Coronary artery (tissue), 2 donors: ENCODE measurements around the gene INPP5A.

Experiments
- DNase-seq: peaks from one replicate; pipeline ENCODE4 v3.0.0-alpha.2; 2017; ENCODE audit warnings: low spot score
- H3K27ac ChIP-seq, 2 donors: fragments of 200-600 bp; sonication (generic); one replicate each; pipeline ENCODE4 v1.5.1; 2016 to 2019
- H3K4me3 ChIP-seq: fragments of 200-600 bp; sonication (generic); 2 replicates; pipeline ENCODE4 v1.5.1; 2016; ENCODE audit warnings: mild to moderate bottlenecking, moderate library complexity
- TF ChIP-seq, protein P1 (sequence below): fragments of 200-600 bp; sonication (generic); IDR thresholded peaks from one replicate; pipeline ENCODE4 v1.5.1; 2019; ENCODE audit warnings: antibody characterized with exemption

The INPP5A gene

DNA sequence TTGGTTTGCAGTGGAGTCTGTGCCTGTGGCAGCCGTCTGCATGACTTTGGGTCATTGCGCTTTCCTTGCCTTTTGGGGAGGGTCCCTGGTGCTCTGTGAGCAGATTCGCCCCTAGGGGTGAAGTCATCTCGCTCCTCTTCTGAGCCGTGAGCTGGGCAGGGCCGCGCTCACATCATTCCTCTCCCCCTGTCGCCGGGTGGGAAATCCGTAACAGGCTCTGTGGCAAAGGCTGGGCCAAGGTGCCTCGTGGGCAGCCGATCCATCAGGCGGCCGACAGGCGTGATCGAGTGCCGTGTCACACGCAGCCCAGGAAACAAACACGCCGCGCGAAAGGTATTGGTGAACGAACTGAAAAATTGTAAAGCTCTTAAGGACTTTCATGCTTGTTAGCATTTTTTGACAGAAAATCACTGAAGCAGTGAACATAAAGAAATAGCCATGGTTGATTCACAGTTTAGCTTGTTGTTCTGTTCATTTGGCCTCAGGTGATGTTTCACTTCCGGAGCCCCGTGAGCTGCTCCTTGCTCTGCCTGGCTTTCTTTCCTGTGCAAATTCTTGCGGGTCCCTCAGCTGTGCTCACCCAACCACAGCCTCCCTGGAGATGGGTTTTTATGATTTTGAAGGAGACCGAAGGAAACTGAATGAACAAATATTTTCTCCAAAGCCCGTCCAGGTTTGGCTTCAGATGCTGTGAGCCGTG lies 126.2 kb downstream of the INPP5A start:
- no peak for DNase-seq
- no peak overlapping the region for H3K4me3 ChIP-seq
- TF ChIP-seq, protein P1, sequence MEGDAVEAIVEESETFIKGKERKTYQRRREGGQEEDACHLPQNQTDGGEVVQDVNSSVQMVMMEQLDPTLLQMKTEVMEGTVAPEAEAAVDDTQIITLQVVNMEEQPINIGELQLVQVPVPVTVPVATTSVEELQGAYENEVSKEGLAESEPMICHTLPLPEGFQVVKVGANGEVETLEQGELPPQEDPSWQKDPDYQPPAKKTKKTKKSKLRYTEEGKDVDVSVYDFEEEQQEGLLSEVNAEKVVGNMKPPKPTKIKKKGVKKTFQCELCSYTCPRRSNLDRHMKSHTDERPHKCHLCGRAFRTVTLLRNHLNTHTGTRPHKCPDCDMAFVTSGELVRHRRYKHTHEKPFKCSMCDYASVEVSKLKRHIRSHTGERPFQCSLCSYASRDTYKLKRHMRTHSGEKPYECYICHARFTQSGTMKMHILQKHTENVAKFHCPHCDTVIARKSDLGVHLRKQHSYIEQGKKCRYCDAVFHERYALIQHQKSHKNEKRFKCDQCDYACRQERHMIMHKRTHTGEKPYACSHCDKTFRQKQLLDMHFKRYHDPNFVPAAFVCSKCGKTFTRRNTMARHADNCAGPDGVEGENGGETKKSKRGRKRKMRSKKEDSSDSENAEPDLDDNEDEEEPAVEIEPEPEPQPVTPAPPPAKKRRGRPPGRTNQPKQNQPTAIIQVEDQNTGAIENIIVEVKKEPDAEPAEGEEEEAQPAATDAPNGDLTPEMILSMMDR, result no peak
- H3K27ac ChIP-seq, result no peak overlapping the region

DNA sequence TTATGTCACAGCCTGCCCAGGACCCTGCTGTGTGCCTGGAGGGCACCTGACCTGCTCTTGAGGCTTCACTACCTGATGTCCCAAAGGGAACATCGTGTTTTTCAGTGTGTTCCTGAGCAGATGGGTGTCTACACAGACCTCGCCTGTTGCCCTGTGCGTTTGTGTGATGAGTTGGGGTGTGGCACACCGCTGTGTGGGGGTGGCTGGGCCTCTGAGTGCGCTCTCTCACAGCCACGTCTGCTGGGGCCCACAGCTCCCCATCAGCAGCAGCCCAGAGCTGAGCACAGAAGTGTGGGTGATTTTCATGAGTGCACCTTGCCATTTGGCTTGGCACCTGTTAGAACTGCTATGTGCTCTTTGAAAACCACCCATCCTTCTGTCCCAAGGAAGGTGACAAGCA lies 126.8 kb downstream of the INPP5A start:
- H3K4me3 ChIP-seq, result no peak overlapping the region
- H3K27ac ChIP-seq, result no peak overlapping the region
- TF ChIP-seq, protein P1, result no peak
- DNase-seq, result no peak

DNA sequence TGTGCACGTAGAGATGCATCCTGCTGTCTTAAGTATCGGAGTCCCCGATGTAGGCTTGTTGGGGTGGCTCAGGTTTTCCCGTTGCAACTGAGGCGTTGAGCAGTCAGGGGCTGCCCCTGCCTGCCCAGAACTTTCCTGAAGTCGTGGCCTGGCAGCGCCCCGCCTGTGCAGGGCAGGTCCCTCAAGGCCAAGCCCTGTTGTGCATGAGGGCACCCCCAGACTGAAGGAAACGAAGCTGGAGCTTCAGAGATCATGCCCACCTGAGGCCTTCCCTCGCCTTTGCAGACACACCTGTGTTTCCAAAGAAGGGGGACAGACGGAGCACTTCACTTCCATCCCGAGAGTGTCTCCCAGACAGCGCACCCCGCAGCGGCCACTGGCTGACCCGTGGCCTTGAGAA lies 127.3 kb downstream of the INPP5A start:
- Histone ChIP-seq H3K4me3 (no peak overlapping the region), H3K27ac (no peak overlapping the region)
- no peak for DNase-seq
- TF ChIP-seq, protein P1, result no peak

DNA sequence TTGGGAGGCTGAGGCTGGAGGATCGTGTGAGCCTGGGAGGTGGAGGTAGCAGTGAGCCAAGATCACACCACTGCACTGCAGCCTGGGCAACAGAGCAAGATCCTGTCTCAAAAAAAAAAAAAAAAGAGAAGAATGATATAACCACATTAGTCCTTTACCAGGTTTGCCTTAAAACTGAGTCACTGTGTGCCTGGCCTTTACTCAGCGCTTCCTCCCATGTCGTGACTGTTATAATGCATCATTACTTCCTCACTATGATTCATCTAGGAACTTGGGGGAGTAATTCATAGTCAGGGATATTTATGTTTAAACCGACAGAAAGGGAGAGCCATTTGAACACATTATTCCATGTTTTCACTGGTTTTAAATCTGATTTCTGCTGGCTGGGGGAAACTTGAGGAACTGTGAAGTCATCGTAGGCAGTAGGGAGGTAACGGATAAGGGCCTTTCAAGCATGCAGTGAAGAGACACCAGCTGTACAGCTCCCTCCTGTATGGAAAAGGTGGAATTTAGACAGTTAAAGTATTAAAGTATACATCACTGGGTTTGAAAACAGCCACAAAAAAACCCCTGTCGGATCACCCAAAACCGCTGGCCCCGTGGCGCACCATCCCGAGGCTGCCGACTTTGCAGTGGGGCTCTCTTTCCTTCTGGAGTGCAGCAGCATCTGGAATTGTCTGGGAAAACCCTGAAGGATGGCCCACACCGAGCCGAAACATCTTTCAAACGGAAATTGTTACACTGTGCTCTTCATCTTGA lies 128.5 kb downstream of the INPP5A start:
- no peak overlapping the region for H3K27ac ChIP-seq
- no peak for DNase-seq
- no peak overlapping the region for H3K4me3 ChIP-seq
- TF ChIP-seq, protein P1, result no peak

DNA sequence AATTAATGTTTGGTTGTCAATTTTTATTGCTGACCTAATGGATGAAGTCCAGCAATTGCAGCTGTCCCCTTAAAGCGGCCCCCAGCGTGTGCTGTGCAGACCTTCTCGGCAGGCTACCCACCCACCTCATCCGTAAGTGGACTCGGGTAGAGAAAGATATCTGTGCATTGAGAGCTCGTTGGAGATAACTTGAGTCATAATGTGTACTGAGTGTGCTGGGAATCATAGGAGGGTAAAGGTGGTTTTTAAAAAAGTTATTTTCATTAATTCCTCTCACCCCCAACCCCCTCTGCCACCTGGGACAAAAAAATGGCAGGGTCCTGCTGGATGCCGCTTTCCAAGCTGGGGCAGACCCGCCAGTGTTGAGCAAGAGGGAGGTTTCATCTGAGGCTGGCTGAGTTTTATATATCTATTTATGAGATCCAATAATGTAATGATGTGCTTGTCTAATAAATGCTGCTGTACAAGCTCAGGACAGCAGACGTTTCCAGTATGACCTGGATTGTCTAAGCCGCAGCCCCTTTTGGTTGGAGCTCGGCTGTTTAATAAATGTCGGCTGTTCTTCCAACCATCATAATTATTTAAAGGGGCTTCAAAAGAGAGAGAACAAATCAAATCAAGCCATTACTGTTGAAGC lies 129.2 kb downstream of the INPP5A start:
- no peak for DNase-seq
- no peak overlapping the region for H3K4me3 ChIP-seq
- no peak overlapping the region for H3K27ac ChIP-seq
- TF ChIP-seq, protein P1, result no peak

DNA sequence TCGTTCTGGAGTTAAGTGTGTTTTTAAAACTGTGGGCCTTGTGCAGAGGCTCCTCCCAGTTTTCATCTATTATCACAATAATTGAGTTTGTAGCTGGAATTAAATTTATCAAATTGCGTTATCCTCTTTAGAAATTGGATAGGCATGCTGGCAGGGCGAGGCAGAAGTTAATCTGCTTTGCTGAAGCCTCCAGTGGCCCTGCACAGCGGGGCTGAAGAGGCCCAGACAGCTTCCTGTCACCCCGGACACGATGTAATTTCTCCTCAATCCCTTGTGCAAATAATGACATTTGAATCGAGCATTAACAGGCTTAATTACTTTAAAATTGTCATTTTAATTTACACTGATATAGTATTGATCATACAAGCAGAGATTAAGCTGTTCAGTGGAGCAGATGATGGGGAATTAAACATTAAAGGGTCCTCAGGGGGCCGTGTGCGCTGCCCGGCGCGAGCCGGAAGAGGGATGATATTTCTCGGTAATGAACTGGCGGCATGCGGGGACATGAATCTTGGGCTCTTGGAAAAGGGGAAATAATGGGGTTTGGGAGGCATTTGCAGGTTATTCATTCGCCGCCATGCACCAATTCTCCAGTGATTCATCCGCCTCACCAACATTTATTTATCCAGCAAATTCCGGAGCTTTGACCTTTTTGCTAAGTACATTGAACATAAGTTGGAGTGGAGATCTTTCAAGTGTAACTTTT lies 129.9 kb downstream of the INPP5A start:
- TF ChIP-seq, protein P1, result no peak
- no peak for DNase-seq
- no peak overlapping the region for H3K4me3 ChIP-seq
- H3K27ac ChIP-seq, result no peak overlapping the region
